A673 (cell line): ENCODE data around the gene NOP58. TPM values are rescaled to one million over a fixed set of nuclear protein-coding genes. Genes with fewer than 3 reads are reported as not detected.
"Not testable (repeated sequence)": the region's sequence is repeated elsewhere in the genome, so short reads cannot be mapped to it uniquely, and the experiment has no call there.

Experiments used
- BruUV-seq: library from RNA; stranded (reverse); fragments of 400-500 nt; replicated peaks from 2 replicates; lab custom pipeline; 2021; lab: Mats Ljungman, UMichigan
- CTCF ChIA-PET: fragments of 300-600 bp; sonication (Branson Sonifier 250); formaldehyde crosslinking; loops from one replicate; lab custom pipeline; 2022; ENCODE audit warnings: antibody characterized with exemption; lab: Charles Lee
- POLR2A ChIA-PET: fragments of 300-600 bp; sonication (Branson Sonifier 250); formaldehyde crosslinking; loops from one replicate; lab custom pipeline; 2022; ENCODE audit warnings: antibody characterized with exemption; ENCODE audit not compliant: low non-redundant PET; lab: Charles Lee
- DNase-seq: peaks from one replicate; pipeline ENCODE4 v3.0.0-alpha.2; 2015; ENCODE audit warnings: low spot score
- H3K27ac ChIP-seq: fragments of 200-600 bp; sonication (generic); 2 replicates; pipeline ENCODE4 v1.5.1; 2016; ENCODE audit warnings: mixed run types, low read depth, mild to moderate bottlenecking, mixed read lengths, antibody characterized with exemption, low read length; ENCODE audit not compliant: poor library complexity, severe bottlenecking
- H3K27me3 ChIP-seq: fragments of 200-600 bp; sonication (generic); replicated peaks from 2 replicates; pipeline ENCODE4 v1.6.1; 2017; ENCODE audit warnings: mixed run types, low read depth, mild to moderate bottlenecking, mixed read lengths, antibody characterized with exemption, low read length; ENCODE audit not compliant: insufficient read depth, poor library complexity
- H3K36me3 ChIP-seq: fragments of 200-600 bp; sonication (generic); 2 replicates; pipeline ENCODE4 v1.6.1; 2016; ENCODE audit warnings: mixed run types, mild to moderate bottlenecking, mixed read lengths, antibody characterized with exemption, low read length; ENCODE audit not compliant: insufficient read depth, poor library complexity, severe bottlenecking
- H3K4me1 ChIP-seq: fragments of 200-600 bp; sonication (generic); 2 replicates; pipeline ENCODE4 v1.6.1; 2017; ENCODE audit warnings: mixed run types, mild to moderate bottlenecking, mixed read lengths, antibody characterized with exemption, low read length; ENCODE audit not compliant: insufficient read depth, poor library complexity, severe bottlenecking
- H3K4me3 ChIP-seq: fragments of 200-600 bp; sonication (generic); 2 replicates; pipeline ENCODE4 v1.5.1; 2016; ENCODE audit warnings: low read depth, mixed run types, mild to moderate bottlenecking, mixed read lengths, low read length; ENCODE audit not compliant: poor library complexity, severe bottlenecking
- H3K9me3 ChIP-seq: fragments of 200-600 bp; sonication (generic); 2 replicates; pipeline ENCODE4 v1.6.1; 2016; ENCODE audit warnings: mixed run types, low read depth, mild to moderate bottlenecking, mixed read lengths, antibody characterized with exemption, low read length; ENCODE audit not compliant: poor library complexity, severe bottlenecking
- EZH2 ChIP-seq: fragments of 200-600 bp; sonication (generic); IDR thresholded peaks from 2 replicates; pipeline ENCODE4 v1.6.1; 2017; ENCODE audit warnings: borderline replicate concordance, low read depth, mild to moderate bottlenecking, mixed read lengths, antibody characterized with exemption, low read length; ENCODE audit not compliant: poor library complexity, severe bottlenecking
- intact Hi-C: fragments of 100-400 bp; cut with micrococcal nuclease; formaldehyde crosslinking; loops from one replicate; pipeline ENCODE4 v1.10.0; 2022; ENCODE audit not compliant: unreplicated experiment
- total RNA-seq: library from RNA; stranded (reverse); gene quantifications from 2 replicates; pipeline ENCODE4 v1.2.3, GENCODE V29; 2021
- TF ChIP-seq, protein P1 (sequence below): fragments of 300-800, 200-600 bp; sonication (generic); conservative IDR thresholded peaks from 2 replicates; pipeline ENCODE4 v1.5.1; 2017; ENCODE audit warnings: low read depth, mild to moderate bottlenecking, antibody characterized with exemption, low read length, moderate library complexity, mixed read lengths

The NOP58 gene
- total RNA-seq, 1 experiment from 2014 or later: 181 TPM

DNA sequence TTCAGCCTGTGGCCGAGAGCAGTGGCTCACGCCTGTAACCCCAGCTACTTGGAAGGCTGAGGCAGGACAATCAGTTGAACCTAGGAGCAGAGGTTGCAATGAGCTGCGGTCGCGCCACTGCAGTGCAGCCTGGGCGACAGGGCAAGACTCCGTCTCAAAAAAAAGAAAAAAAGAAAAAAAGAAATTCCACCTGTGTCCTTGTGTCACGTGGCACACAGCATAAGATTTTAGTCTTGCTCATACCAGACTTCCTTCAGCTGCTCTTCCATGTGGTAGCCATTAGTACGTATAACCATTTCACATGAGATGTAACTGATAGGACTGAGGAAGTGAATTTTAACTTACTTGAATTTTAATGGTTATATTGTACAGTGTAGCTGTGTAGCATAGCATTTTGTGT is 4.0 kb downstream of the NOP58 start:
- H3K27ac ChIP-seq: no peak overlapping the region
- H3K27me3 ChIP-seq: no peaks in the 10 kb centered on the region
- peaks cover 12% of the 10 kb centered on the region for H3K4me1 ChIP-seq
- no peak for DNase-seq
- no peak for TF ChIP-seq EZH2
- TF ChIP-seq, protein P1, sequence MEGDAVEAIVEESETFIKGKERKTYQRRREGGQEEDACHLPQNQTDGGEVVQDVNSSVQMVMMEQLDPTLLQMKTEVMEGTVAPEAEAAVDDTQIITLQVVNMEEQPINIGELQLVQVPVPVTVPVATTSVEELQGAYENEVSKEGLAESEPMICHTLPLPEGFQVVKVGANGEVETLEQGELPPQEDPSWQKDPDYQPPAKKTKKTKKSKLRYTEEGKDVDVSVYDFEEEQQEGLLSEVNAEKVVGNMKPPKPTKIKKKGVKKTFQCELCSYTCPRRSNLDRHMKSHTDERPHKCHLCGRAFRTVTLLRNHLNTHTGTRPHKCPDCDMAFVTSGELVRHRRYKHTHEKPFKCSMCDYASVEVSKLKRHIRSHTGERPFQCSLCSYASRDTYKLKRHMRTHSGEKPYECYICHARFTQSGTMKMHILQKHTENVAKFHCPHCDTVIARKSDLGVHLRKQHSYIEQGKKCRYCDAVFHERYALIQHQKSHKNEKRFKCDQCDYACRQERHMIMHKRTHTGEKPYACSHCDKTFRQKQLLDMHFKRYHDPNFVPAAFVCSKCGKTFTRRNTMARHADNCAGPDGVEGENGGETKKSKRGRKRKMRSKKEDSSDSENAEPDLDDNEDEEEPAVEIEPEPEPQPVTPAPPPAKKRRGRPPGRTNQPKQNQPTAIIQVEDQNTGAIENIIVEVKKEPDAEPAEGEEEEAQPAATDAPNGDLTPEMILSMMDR: no peak
- CTCF ChIA-PET: no interaction called here
- intact Hi-C loops: no loop called here
- H3K9me3 ChIP-seq: no peaks in the 10 kb centered on the region
- no peak overlapping the region for H3K4me3 ChIP-seq
- BruUV-seq: no TSS peak
- peaks cover under 1% of the 10 kb centered on the region for H3K36me3 ChIP-seq
- POLR2A ChIA-PET: interaction anchor here (0.7 kb wide), 1 partner anchor 167 kb away, joined by 6 read pairs; no protein-coding TSS in a partner anchor

DNA sequence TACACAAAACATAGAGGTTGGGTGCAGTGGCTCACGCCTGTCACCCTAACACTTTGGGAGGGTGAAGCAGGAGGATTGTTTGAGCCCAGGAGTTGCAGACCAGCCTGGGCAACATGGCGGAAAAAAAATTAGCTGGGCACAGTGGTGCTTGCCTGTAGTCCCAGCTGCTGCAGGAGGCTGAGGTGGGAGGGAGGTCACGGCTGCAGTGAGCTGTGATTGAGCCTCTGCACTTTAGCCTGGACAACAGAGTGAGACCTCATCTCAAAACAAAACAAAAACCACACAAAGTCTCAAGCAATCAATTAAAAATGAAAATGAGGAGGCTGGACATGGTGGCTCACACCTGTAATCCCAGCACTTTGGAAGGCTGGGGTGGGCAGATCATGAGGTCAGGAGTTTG is 4.9 kb downstream of the NOP58 start:
- Histone ChIP-seq H3K9me3 (no peaks in the 10 kb centered on the region), H3K27me3 (no peaks in the 10 kb centered on the region), H3K4me1 (peaks cover 10% of the 10 kb centered on the region), H3K4me3 (no peak overlapping the region), H3K27ac (no peak overlapping the region), H3K36me3 (peaks cover 10% of the 10 kb centered on the region)
- DNase-seq: no peak
- TF ChIP-seq, protein P1: no peak
- no peak for TF ChIP-seq EZH2
- BruUV-seq: no TSS peak
- intact Hi-C loops: no loop called here
- CTCF ChIA-PET: no interaction called here
- POLR2A ChIA-PET: no interaction called here

DNA sequence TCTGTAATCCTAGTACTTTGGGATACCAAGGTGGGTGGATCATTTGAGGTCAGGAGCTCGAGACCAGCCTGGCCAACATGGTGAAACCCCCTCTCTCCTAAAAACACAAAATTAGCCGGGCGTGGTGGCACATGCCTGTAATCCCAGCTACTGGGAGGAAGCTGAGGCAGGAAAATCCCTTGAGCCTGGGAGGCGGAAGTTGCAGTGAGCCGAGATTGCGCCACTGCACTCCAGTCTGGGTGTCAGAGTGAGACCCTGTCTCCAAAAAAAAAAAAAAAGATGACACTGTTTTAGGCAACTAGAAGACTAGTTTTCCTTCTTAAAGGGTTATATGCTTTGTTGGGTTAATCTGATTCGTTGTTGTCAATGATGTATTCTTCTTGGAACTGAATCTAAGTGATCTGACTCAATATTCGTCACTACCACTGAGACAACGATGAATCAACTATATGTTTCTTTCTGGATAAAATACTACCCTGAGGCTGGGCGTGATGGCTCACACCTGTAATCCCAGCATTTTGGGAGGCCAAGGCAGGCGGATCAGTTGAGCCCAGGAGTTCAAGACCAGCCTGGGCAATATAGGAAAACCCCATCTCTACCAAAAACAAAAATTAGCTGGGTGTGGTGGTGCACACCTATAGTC is 10.6 kb downstream of the NOP58 start:
- intact Hi-C loops, H3K4me3 ChIP-seq, DNase-seq, H3K4me1 ChIP-seq, POLR2A ChIA-PET, CTCF ChIA-PET, BruUV-seq, H3K27ac ChIP-seq, H3K27me3 ChIP-seq, H3K9me3 ChIP-seq: not testable (repeated sequence)
- H3K36me3 ChIP-seq: peaks cover 61% of the 10 kb centered on the region
